ENCODE measurements around the gene GID8. TPM values are rescaled to one million over a fixed set of nuclear protein-coding genes. Genes with fewer than 3 reads are reported as not detected.

The GID8 gene
- total and polyA plus RNA-seq, 9 donors = 23.6 to 54.3 (median 43.3) TPM

DNA sequence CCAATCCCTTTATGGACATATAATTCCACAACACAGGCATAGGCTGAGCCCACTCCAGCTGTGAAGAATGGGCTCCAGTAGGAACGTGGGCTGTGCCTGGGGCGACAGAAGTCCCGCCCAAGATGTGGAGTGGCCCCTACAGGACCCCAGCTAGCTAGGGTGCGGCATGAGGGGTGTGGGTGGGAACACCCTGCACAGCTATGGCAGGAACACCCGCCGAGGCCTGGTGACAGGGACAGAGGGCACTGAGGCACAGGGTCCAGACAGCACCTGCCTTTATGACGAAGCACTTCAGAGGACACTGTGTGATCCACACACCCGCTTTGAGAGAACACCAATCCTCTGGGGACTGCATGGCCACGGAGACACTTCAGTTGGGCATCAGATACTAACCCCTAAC is 48.1 kb upstream of the GID8 start:
- WGBS, 3 donors = 83 to 87% (median 87%) methylated on average over 9 of the region's 9 CpGs
- no peak for DNase-seq
- no peak for TF ChIP-seq POLR2A (IDR thresholded peaks at IDR 0.05)
- TF ChIP-seq, protein P1, sequence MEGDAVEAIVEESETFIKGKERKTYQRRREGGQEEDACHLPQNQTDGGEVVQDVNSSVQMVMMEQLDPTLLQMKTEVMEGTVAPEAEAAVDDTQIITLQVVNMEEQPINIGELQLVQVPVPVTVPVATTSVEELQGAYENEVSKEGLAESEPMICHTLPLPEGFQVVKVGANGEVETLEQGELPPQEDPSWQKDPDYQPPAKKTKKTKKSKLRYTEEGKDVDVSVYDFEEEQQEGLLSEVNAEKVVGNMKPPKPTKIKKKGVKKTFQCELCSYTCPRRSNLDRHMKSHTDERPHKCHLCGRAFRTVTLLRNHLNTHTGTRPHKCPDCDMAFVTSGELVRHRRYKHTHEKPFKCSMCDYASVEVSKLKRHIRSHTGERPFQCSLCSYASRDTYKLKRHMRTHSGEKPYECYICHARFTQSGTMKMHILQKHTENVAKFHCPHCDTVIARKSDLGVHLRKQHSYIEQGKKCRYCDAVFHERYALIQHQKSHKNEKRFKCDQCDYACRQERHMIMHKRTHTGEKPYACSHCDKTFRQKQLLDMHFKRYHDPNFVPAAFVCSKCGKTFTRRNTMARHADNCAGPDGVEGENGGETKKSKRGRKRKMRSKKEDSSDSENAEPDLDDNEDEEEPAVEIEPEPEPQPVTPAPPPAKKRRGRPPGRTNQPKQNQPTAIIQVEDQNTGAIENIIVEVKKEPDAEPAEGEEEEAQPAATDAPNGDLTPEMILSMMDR (IDR thresholded peaks at IDR 0.05) = no peak
- TF ChIP-seq EP300 (IDR thresholded peaks at IDR 0.05) = no peak
- Histone ChIP-seq H3K9me3 (no peaks in the 10 kb centered on the region), H3K4me3 (no peak overlapping the region), H3K4me1 (ENCODE audit: insufficient read depth) (no peaks in the 10 kb centered on the region), H3K36me3 (no peaks in the 10 kb centered on the region), H3K27ac (no peak overlapping the region), H3K27me3 (no peaks in the 10 kb centered on the region)
- intact Hi-C loops (cut with DNase I) = no loop called here

DNA sequence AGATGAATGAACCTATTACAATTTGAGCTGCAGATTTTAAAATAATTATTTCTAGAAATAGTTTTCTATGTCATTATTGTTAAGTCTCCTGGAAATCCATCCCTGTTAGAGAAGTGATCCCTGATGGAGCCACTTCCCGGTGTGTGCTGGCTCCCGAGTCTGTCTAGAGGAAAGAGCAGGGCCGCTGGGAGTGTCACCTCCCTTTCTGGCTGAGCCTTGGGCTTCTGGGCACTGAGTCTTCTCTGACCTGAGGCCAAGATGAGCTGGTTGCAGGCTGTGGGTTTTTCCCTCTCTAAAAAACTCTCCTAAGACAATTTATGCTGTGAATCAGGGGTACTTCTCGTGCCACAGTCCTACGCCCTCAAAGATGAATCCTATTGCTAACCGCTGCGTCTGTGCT is 47.5 kb upstream of the GID8 start:
- H3K27ac ChIP-seq = no peak overlapping the region
- H3K27me3 ChIP-seq = no peaks in the 10 kb centered on the region
- no peak overlapping the region for H3K4me3 ChIP-seq
- no peaks in the 10 kb centered on the region for H3K4me1 ChIP-seq (ENCODE audit: insufficient read depth)
- TF ChIP-seq EP300 (IDR thresholded peaks at IDR 0.05) = no peak
- TF ChIP-seq, protein P1 (IDR thresholded peaks at IDR 0.05) = no peak
- no peaks in the 10 kb centered on the region for H3K36me3 ChIP-seq
- no peak for DNase-seq
- no peaks in the 10 kb centered on the region for H3K9me3 ChIP-seq
- intact Hi-C loops (cut with DNase I) = no loop called here
- WGBS, 3 donors = 83 to 90% (median 90%) methylated on average over 7 of the region's 7 CpGs

DNA sequence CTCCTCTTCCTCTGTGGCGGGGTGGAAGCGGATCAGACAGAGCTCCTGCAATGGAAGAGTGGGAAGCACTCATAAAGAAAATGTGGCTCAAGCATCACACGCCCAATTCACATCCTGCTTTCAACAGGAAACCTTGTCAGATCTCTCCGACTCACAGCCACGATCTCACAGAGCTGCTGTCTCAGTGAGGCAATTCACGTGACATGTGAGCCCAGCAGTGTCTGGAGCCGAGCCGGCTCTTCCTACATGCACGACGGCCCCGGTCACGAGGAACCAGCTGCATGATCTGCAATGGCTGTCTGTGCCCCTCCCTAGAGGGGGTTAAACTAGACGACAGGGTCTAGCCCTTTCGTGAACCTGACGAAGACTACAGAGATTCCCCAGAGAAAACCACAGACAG is 46.8 kb upstream of the GID8 start:
- DNase-seq = no peak
- TF ChIP-seq POLR2A (IDR thresholded peaks at IDR 0.05) = no peak
- TF ChIP-seq EP300 (IDR thresholded peaks at IDR 0.05) = no peak
- TF ChIP-seq, protein P1 (IDR thresholded peaks at IDR 0.05) = no peak
- no peaks in the 10 kb centered on the region for H3K4me1 ChIP-seq (ENCODE audit: insufficient read depth)
- intact Hi-C loops (cut with DNase I) = no loop called here
- no peaks in the 10 kb centered on the region for H3K36me3 ChIP-seq
- H3K4me3 ChIP-seq = no peak overlapping the region
- no peaks in the 10 kb centered on the region for H3K9me3 ChIP-seq
- 85 to 92% (median 87%) methylated on average over 15 of the region's 15 CpGs for WGBS, 3 donors
- H3K27me3 ChIP-seq = no peaks in the 10 kb centered on the region
- no peak overlapping the region for H3K27ac ChIP-seq

DNA sequence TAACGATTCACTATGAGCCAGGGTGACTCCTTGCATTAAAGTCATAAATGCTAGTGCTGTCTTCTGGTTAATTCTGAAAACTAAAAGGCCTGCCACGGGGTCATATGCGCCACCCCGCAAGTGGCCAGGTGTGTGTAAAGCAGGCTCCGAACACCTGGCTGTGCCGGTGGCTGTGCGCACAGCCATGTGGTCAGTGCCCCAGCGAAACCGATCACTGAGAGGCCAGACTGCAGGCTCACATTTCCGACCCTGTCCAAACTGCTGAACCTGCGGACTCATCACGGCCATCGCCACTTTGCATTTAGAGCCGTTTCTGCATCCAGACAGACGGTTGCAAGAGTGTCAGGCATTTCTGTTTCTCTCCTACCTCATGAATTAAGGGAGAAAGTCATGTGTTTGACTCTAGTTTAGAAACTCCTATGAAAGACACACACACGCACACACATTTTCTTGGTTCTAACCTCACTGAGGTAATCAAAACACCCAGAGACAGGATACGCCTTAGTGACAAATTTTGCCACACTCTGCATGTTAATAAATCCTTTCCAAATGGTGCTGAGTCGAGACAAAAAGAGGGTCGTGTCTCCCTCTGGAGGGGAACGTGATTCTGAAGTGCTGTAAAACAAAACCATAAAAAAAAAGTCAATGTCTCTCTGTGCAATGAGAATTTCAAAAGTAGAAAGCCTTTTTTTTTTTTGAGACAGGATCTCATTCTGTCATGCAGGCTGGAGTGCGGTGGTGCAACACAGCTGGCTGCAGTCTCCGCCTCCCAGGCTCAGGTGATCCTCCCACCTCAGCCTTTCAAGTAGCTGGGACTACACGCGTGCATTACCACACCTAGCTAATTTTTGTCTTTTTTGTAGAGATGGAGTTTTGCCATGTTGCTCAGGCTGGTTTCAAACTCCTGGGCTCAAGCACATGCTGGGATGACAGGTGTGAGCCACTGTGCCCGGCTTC is 45.3 kb upstream of the GID8 start:
- H3K27me3 ChIP-seq = no peaks in the 10 kb centered on the region
- H3K36me3 ChIP-seq = no peaks in the 10 kb centered on the region
- H3K4me1 ChIP-seq (ENCODE audit: insufficient read depth) = no peaks in the 10 kb centered on the region
- DNase-seq = no peak
- intact Hi-C loops (cut with DNase I) = no loop called here
- H3K4me3 ChIP-seq = no peak overlapping the region
- no peak for TF ChIP-seq POLR2A (IDR thresholded peaks at IDR 0.05)
- no peaks in the 10 kb centered on the region for H3K9me3 ChIP-seq
- H3K27ac ChIP-seq = no peak overlapping the region
- 86 to 87% (median 86%) methylated on average over 25 of the region's 25 CpGs for WGBS, 3 donors

DNA sequence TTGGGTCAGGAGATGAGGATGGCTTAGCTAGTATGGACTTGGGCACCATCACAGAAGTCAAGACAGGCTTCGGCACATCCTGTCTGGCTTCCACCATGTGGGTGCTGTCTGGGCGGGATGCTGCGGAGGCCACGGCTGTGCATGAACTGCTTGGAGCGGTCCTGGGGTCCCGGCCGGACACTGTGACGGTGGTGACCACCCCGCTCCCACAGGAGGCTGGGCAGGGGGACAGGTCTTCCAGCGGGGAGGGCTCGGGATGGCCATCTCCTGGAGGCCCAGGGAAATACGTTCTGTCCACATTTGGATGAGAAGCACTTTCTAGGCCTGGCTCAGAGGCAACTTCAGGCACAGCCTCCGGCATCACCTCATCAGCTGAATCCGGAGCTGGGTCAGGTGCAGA is 44.2 kb upstream of the GID8 start:
- no peak for DNase-seq
- H3K36me3 ChIP-seq = no peaks in the 10 kb centered on the region
- no peaks in the 10 kb centered on the region for H3K27me3 ChIP-seq
- H3K9me3 ChIP-seq = no peaks in the 10 kb centered on the region
- no peaks in the 10 kb centered on the region for H3K4me1 ChIP-seq (ENCODE audit: insufficient read depth)
- H3K4me3 ChIP-seq = no peak overlapping the region
- intact Hi-C loops (cut with DNase I) = no loop called here
- TF ChIP-seq, protein P1 (IDR thresholded peaks at IDR 0.05) = no peak
- TF ChIP-seq EP300 (IDR thresholded peaks at IDR 0.05) (no peak), POLR2A (IDR thresholded peaks at IDR 0.05) (no peak)
- WGBS, 3 donors = 88 to 93% (median 91%) methylated on average over 14 of the region's 14 CpGs
- no peak overlapping the region for H3K27ac ChIP-seq
